Endodermal cell (in vitro differentiated cells): ENCODE measurements around the gene ANKRD6. TPM values are rescaled to one million over a fixed set of nuclear protein-coding genes. Genes with fewer than 3 reads are reported as not detected.
A peak's percentile ranks its signal among the peaks of the same experiment; 100 is the strongest.

ENCODE experiments used
- DNase-seq: peaks from one replicate; pipeline ENCODE4 v3.0.0-alpha.2; 2017
- H3K27ac ChIP-seq: 2 replicates; pipeline ENCODE4 v1.5.1; 2013; ENCODE audit warnings: mild to moderate bottlenecking, low read depth, low read length, moderate library complexity
- H3K27me3 ChIP-seq: 2 replicates; pipeline ENCODE4 v1.6.1; 2013; ENCODE audit warnings: mild to moderate bottlenecking, low read length, moderate library complexity; ENCODE audit not compliant: insufficient read depth, control insufficient read depth, poor library complexity, severe bottlenecking
- H3K36me3 ChIP-seq: 2 replicates; pipeline ENCODE4 v1.7.0; 2013; ENCODE audit warnings: mild to moderate bottlenecking, low read length, moderate library complexity; ENCODE audit not compliant: control insufficient read depth, insufficient read depth
- H3K4me1 ChIP-seq: one replicate; pipeline ENCODE4 v1.7.0; 2013; ENCODE audit warnings: low read length; ENCODE audit not compliant: control insufficient read depth, insufficient read depth
- H3K4me3 ChIP-seq: 2 replicates; pipeline ENCODE4 v1.5.1; 2013; ENCODE audit warnings: mild to moderate bottlenecking, low read length, moderate library complexity
- H3K9ac ChIP-seq: 2 replicates; pipeline ENCODE4 v1.6.1; 2013; ENCODE audit warnings: mild to moderate bottlenecking, low read length, moderate library complexity; ENCODE audit not compliant: poor library complexity, severe bottlenecking; ENCODE audit errors: extremely low read depth
- H3K9me3 ChIP-seq: 2 replicates; pipeline ENCODE4 v1.6.1; 2013; ENCODE audit warnings: mild to moderate bottlenecking, low read length, moderate library complexity; ENCODE audit not compliant: control insufficient read depth
- H3K27ac Mint-ChIP-seq: 2 replicates; pipeline ENCODE4 v1.8.0; 2020; ENCODE audit warnings: mixed read lengths
- H3K27me3 Mint-ChIP-seq: 2 replicates; pipeline ENCODE4 v1.8.0; 2021; ENCODE audit warnings: mild to moderate bottlenecking, mixed read lengths; ENCODE audit not compliant: insufficient read depth
- H3K36me3 Mint-ChIP-seq: 2 replicates; pipeline ENCODE4 v1.8.0; 2020; ENCODE audit warnings: low read depth, mixed read lengths
- H3K4me1 Mint-ChIP-seq: 2 replicates; pipeline ENCODE4 v1.8.0; 2020; ENCODE audit warnings: mixed read lengths
- H3K4me3 Mint-ChIP-seq: 2 replicates; pipeline ENCODE4 v1.8.0; 2020; ENCODE audit warnings: mild to moderate bottlenecking, moderate library complexity, mixed read lengths
- H3K9me3 Mint-ChIP-seq: 2 replicates; pipeline ENCODE4 v1.8.0; 2020; ENCODE audit warnings: mild to moderate bottlenecking, mixed read lengths
- WGBS, 2 experiments: methylation state at CpG; one replicate each; pipeline versions ENCODE4 v1.1.5 to v1.1.7; 2013; ENCODE audit warnings: missing lambda C conversion rate in 2 of 2, mixed read lengths in 1 of 2; ENCODE audit not compliant: insufficient coverage in 1 of 2, insufficient read length in 1 of 2; 5-methylcytosine and 5-hydroxymethylcytosine counted together
- total RNA-seq, 2 donors: library from RNA; stranded (reverse); fragmentation: NEBNext Ultra II Directional in 1 of 2; extraction: Animal tissue kit (Norgen Biotek cat#: 25700) in 1 of 2; gene quantifications; 2 replicates in 1 of 2; 3 replicates in 1 of 2; pipeline ENCODE4 v1.2.1, GENCODE V29; 2021
- TF ChIP-seq, protein P1 (sequence below): fragments of 200-600 bp; sonication (generic); conservative IDR thresholded peaks from 2 replicates; pipeline ENCODE4 v1.5.0; 2021; ENCODE audit warnings: antibody characterized with exemption, mild to moderate bottlenecking

ANKRD6 gene
- total RNA-seq, 2 donors from 2014 or later: 88.7 to 110 TPM

- 83 to 92% methylated on average over 1 to 2 of the region's 2 CpGs for WGBS, 2 experiments
- no peaks in the 10 kb centered on the region for H3K9me3 ChIP-seq
- H3K4me3 ChIP-seq: no peak overlapping the region
- DNase-seq: no peak
- peaks cover 46% of the 10 kb centered on the region for H3K36me3 ChIP-seq
- no peak overlapping the region for H3K9ac ChIP-seq
- H3K27ac ChIP-seq: no peak overlapping the region
- Mint-ChIP-seq H3K36me3 (peaks cover 50% of the 10 kb centered on the region), H3K27ac (no peak overlapping the region), H3K9me3 (no peaks in the 10 kb centered on the region), H3K4me1 (peaks cover 11% of the 10 kb centered on the region), H3K4me3 (no peak overlapping the region), H3K27me3 (no peaks in the 10 kb centered on the region)
- TF ChIP-seq, protein P1, sequence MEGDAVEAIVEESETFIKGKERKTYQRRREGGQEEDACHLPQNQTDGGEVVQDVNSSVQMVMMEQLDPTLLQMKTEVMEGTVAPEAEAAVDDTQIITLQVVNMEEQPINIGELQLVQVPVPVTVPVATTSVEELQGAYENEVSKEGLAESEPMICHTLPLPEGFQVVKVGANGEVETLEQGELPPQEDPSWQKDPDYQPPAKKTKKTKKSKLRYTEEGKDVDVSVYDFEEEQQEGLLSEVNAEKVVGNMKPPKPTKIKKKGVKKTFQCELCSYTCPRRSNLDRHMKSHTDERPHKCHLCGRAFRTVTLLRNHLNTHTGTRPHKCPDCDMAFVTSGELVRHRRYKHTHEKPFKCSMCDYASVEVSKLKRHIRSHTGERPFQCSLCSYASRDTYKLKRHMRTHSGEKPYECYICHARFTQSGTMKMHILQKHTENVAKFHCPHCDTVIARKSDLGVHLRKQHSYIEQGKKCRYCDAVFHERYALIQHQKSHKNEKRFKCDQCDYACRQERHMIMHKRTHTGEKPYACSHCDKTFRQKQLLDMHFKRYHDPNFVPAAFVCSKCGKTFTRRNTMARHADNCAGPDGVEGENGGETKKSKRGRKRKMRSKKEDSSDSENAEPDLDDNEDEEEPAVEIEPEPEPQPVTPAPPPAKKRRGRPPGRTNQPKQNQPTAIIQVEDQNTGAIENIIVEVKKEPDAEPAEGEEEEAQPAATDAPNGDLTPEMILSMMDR: no peak
- no peaks in the 10 kb centered on the region for H3K27me3 ChIP-seq
- peaks cover 6% of the 10 kb centered on the region for H3K4me1 ChIP-seq
Observed at GRCh38 chr6:89574910-89575561, 142.1 kb downstream of the ANKRD6 start.

- Mint-ChIP-seq H3K4me1 (peaks cover 14% of the 10 kb centered on the region), H3K36me3 (peaks cover 48% of the 10 kb centered on the region), H3K4me3 (no peak overlapping the region), H3K27me3 (no peaks in the 10 kb centered on the region), H3K27ac (no peak overlapping the region), H3K9me3 (no peaks in the 10 kb centered on the region)
- H3K36me3 ChIP-seq: peaks cover 47% of the 10 kb centered on the region
- no peaks in the 10 kb centered on the region for H3K9me3 ChIP-seq
- 88 to 94% methylated on average over 2 of the region's 2 CpGs for WGBS, 2 experiments
- H3K4me1 ChIP-seq: peaks cover 6% of the 10 kb centered on the region
- no peak overlapping the region for H3K9ac ChIP-seq
- no peak overlapping the region for H3K27ac ChIP-seq
- no peaks in the 10 kb centered on the region for H3K27me3 ChIP-seq
- TF ChIP-seq, protein P1: no peak
- no peak overlapping the region for H3K4me3 ChIP-seq
- DNase-seq: no peak
Observed at GRCh38 chr6:89575562-89575960, 142.6 kb downstream of the ANKRD6 start.

DNA sequence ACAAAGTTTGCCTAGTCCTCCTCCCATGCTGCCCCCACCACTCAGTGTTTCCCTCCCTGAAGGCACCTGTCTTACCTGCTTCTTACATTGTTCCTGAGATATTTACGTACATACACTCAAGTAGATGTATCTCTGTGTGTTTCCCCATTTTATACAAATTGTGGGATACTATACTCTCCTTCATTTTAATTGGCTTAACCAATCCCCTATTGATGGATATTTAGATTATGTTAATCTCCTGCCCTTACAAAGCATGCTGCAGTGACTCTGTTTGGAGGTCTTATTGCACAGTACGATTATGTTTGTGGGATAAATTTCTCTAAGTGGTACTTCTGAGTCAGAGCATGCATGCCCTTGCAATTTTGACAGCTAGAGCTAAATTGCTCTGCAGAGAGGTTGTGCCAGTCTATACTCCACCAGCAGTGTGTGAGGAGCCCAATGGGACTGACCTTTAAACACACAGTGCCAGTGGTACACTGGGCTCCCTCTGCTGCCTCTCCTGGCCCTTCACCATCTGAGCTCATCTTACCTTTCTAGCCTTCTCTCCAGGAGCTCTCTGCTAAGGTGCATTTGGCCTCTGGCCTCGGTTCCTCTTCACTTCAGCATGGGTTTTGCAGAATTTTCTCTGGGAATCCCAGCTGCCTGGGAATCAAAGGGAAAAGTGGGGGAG lies 148.2 kb downstream of the ANKRD6 start:
- H3K4me3 ChIP-seq: no peak overlapping the region
- no peak for DNase-seq
- H3K4me3 Mint-ChIP-seq: no peak overlapping the region
- no peaks in the 10 kb centered on the region for H3K9me3 ChIP-seq
- H3K27me3 Mint-ChIP-seq: no peaks in the 10 kb centered on the region
- peaks cover 23% of the 10 kb centered on the region for H3K4me1 ChIP-seq
- H3K27me3 ChIP-seq: no peaks in the 10 kb centered on the region
- H3K9me3 Mint-ChIP-seq: no peaks in the 10 kb centered on the region
- no peak overlapping the region for H3K9ac ChIP-seq
- peaks cover 29% of the 10 kb centered on the region for H3K36me3 ChIP-seq
- H3K4me1 Mint-ChIP-seq: peaks cover 44% of the 10 kb centered on the region
- peaks cover 19% of the 10 kb centered on the region for H3K36me3 Mint-ChIP-seq
- 88 to 93% methylated on average over 2 to 3 of the region's 3 CpGs for WGBS, 2 experiments
- TF ChIP-seq, protein P1: peak; percentile 15
- H3K27ac ChIP-seq: no peak overlapping the region
- no peak overlapping the region for H3K27ac Mint-ChIP-seq
